Hematopoietic multipotent progenitor cell treated with erythropoietin and hydrocortisone succinate and interleukin-3 and kit ligand, for 4 days (in vitro differentiated cells): ENCODE measurements around the gene BAHD1.

Experiments
- DNase-seq: peaks from one replicate; pipeline ENCODE4 v3.0.0-alpha.2; 2015

Gene BAHD1

DNA sequence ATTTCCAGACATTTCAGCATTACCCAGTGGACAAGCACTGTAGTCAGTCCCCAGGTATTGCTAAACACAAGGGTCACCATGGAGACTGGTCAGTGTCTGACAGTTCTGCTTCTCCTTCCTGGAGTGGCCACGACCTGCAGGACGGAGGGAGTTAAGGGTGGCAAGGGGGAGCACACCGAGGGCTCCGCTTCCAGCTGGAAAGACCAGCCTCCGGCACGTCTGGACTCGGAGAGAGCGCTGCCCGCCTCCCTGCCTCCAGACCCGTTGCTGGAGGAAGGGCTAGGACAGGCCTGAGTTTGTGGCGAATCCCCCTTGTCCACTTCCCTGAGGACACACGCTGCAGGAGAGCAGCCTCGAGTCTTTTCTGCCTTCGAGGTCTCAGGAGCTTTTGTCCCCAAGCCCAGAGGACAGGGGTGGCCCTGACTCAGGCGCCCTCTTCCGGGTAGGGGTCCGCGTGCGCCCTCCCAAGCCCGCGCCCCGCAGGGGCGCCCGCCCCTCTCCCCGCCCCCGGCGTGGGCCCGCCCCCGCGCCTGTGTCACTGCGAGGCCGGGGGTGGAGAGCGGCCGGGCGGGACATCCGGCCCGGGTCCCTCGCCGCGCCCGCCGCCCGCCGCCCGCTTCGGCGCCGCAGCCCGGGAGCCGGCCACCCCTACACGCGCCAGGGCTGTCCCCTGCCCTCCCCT, 29.8 kb downstream of the BAHD1 start, which contains the start of gene CHST14:
CHST14 (plus strand) TSS at position 562 of the 682 bp plus-strand sequence. CDS start 230 bp downstream, outside the sequence.
- peak; percentile 82 for DNase-seq

DNA sequence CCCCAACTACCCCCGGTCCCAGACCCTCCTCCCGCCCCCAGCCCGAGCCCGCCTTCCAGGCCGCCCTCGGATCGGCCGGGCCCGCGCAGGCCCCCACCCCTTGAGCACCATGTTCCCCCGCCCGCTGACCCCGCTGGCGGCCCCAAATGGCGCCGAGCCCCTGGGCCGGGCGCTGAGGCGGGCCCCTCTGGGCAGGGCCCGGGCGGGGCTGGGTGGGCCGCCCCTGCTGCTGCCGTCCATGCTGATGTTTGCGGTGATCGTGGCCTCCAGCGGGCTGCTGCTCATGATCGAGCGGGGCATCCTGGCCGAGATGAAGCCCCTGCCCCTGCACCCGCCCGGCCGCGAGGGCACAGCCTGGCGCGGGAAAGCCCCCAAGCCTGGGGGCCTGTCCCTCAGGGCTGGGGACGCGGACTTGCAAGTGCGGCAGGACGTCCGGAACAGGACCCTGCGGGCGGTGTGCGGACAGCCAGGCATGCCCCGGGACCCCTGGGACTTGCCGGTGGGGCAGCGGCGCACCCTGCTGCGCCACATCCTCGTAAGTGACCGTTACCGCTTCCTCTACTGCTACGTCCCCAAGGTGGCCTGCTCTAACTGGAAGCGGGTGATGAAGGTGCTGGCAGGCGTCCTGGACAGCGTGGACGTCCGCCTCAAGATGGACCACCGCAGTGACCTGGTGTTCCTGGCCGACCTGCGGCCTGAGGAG, 30.5 kb downstream of the BAHD1 start:
- no peak for DNase-seq

DNA sequence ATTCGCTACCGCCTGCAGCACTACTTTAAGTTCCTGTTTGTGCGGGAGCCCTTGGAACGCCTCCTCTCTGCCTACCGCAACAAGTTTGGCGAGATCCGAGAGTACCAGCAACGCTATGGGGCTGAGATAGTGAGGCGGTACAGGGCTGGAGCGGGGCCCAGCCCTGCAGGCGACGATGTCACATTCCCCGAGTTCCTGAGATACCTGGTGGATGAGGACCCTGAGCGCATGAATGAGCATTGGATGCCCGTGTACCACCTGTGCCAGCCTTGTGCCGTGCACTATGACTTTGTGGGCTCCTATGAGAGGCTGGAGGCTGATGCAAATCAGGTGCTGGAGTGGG, 31.0 kb downstream of the BAHD1 start:
- peak; percentile 65 for DNase-seq

DNA sequence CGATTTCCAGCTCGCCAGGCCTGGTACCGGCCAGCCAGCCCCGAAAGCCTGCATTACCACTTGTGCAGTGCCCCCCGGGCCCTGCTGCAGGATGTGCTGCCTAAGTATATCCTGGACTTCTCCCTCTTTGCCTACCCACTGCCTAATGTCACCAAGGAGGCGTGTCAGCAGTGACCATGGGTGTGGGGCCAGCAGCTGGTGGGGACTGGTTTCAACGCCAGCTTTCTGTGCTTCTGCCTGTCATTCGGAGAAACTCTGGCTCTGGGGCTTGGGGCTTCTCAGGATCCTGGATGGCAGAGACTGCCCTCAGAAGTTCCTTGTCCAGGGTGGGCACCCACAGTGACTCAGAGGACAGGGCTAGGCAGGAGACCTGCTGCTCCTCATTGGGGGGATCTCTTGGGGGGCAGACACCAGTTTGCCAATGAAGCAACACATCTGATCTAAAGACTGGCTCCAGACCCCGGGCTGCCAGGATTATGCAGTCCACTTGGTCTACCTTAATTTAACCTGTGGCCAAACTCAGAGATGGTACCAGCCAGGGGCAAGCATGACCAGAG, 31.5 kb downstream of the BAHD1 start:
- peak; percentile 9 for DNase-seq

DNA sequence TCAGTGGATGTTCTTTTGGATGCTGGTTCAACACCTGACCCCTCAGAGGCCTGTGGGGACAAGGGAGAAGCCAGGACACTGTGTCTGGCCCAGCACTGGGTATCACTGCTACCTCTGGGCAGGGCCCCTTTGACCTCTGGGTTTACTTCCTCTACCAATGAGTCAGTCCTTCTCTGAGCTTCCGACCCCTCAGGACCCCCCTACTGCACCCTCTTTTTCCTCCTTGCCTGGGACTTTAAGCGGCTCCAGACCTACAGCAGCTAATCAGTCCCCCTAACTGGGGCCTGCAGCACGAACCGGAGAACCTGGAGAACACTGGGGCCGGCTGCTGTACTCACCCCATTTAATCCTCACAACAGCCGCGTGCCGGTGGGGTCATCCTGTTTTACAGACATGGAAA, 33.8 kb downstream of the BAHD1 start:
- DNase-seq: no peak

DNA sequence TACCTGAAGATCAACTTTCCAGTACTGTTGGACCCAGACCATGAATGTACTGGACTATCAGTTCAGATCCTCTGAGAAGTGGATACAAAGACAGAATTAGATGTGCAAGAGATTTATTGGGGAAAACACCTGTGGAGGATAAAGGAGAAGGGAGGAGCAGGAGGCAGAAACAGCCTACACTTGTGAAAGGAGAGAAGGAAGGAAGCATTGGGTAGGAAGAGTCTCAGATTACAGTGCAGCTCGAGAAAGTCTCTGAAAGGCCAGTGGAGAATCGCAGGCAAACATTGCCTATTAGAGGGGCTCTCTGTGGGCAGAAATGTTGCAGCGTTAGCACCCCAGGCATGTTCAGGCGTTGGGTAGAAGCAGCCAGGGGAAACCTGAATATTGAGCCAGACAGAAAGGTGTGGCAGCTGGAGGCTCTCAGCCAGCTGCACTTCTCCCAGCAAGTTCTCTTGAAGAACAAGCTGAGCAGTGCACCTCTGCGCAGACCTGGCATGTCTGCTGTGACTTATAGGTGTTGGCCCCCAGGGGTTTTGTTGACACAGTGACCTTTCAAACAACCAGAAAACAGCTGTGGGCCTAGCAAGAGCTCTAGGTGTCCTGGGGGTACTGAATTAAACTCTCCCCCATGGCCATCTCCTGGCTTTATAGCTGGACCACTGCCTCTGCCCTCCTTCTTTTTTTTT, 37.0 kb downstream of the BAHD1 start:
- DNase-seq: no peak

DNA sequence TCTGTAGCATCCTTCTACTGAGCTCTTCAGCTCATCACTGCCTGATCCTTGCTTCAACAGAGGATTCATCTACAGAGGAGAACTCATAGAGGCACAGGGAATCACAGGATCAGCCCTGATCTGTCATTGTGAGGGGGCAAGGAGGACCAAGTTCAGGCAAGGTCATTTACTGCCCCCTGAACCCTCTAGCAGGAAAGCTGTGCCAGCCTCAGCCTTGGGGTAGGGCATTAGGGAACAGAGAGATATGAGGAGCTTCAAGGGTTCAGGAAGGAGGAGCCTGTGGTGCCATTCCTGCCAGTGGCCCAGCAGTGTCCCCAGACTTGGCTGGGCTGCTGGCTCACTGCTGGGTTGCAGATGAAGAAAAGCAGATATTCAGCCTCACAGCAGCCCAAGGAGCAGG, 38.3 kb downstream of the BAHD1 start:
- DNase-seq: no peak

DNA sequence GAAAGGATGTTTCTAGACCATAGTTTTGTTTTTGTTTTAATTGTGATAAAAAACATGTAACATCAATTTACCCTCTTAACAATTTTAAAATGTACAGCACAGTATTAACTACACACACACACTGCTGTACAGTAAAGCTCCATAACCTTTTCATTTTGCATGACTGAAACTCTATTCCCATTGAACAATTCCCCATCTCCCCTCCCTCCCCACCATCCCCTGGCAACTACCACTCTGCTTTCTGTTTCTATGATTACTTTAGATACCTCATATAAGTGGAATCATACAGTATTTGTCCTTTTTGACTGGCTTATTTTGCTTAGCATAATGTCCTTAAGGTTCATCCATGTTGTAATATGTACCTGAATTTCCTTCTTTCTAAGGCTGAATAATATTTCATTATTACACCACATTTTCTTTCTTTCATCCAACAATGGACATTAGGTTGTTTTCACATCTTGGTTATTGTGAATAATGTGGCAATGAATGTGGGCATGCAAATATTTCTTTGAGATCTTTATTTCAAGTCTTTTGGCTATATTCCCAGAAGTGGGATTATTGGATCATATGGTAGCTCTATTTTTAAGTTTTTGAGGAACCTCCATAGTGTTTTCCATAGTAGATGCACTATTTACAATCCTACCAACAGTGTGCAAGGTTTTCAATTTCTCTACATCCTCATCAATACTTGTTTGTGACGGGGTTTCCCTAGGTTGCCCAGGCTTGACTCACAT, 40.8 kb downstream of the BAHD1 start:
- DNase-seq: no peak

DNA sequence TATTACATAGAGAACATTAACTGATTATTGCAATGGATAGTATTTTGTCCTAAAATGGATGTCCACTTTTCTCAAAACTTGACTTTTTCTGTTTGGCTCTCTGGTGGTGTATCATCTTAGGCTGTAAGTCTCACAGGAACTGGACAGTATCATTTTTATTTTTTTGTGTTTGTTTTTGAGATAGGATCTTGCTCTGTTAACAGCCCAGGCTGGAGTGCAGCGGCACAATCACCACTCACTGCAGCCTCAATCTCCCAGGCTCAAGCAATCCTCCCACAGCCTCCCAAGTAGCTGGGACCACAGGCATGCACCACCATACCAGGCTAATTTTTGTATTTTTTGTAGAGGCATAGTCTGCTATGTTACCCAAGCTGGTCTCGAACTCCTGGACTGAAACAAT, 43.2 kb downstream of the BAHD1 start:
- DNase-seq: no peak

DNA sequence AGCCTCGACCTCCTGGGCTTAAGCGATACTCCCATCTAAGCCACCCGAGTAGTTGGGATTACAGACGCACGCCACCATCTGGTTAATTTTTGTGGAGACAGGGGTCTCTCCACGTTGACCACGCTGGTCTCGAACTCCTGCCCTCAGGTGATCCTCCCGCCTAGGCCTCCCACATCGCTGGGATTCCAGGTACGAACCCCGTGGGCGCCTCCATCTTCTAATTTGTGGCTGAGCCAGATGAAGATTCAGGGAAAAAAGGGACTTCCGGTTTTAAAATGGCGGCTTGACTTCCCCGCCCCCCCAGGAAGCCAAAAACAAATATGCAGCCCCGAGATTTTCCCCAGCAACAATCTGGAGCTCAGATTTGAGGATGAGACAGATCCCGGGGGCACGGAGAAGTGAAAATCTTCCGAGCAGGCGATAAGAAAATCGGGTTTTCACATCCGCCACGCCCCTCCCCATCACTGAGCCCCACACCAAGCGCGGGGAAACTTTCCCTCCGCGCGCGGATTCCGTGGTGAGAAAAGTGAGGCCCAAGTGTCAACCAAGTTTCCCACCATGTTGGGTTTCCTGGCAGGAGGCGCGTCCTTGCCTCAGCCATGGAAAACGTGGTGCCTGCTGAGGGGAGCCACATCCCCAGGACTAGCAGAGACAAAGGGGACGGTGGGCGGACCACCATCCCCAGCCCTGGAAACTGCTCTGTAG, 45.5 kb downstream of the BAHD1 start:
- DNase-seq: no peak

DNA sequence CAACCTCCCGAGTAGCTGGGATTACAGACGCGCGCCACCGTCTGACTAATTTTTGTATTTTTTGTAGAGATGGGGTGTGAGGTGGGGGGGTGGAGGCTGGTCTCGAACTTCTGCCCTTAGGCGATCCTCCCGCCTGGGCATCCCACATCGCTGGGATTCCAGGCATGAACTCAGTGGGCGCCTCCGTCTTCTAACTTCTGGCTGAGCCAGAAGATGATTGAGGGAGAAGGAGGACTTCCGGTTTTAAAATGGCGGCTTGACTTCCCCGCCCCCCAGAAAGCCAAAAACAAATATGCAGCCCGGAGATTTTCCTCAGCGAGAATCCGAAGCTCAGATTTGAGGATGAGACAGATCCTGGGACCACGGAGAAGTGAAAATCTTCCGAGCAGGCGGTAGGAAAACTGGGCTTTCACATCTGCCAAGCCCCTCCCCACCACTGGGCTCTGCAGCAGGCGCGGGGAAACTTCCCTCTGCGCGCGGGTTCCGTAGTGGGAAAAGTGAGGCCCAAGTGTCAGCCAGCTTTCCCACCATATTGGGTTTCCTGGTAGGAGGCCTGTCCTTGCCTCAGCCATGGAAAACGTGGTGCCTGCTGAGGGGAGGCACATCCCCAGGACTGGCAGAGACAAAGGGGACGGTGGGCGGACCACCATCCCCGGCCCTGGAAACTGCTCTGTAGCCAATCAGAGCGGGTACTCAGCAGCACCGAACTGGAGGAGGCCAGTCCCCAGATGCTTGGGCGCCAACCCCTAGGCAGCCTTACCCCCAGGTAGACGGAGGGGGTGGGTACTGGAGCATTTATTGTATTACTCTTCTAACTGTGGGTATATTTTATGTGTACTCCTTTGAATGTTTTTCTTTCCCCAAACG, 47.3 kb downstream of the BAHD1 start:
- no peak for DNase-seq

DNA sequence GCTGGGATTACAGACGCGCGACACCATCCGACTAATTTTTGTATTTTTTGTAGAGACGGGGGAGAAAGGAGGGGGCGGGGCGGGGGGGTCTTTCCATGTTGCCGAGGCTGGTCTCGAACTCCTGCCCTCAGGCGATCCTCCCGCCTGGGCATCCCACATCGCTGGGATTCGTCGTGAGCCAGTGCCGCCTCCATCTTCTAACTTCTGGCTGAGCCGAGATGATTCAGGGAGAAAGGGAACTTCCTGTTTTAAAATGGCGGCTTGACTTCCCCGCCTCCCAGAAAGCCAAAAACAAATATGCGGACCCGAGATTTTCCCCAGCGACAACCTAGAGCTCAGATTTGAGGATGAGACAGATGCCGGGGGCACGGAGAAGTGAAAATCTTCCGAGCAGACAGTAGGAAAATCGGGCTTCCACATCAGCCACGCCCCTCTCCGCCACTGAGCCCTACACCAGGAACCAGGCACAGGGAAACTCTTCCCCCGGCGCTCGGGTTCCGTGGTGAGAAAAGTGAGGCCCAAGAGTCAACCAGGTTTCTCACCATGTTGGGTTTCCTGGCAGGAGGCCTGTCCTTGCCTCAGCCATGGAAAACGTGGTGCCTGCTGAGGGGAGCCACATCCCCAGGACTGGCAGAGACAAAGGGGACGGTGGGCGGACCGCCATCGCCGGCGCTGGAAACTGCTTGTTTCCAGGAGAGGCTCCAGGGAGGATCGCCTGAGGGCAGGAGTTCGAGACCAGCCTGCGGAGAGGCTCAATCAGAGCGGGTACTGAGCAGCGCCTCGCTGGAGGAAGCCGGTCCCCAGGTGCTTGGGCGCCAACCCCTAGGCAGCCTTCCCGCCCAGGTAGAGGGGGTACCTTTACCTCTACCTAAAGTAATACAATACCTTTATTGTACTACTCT, 48.8 kb downstream of the BAHD1 start:
- DNase-seq: no peak

DNA sequence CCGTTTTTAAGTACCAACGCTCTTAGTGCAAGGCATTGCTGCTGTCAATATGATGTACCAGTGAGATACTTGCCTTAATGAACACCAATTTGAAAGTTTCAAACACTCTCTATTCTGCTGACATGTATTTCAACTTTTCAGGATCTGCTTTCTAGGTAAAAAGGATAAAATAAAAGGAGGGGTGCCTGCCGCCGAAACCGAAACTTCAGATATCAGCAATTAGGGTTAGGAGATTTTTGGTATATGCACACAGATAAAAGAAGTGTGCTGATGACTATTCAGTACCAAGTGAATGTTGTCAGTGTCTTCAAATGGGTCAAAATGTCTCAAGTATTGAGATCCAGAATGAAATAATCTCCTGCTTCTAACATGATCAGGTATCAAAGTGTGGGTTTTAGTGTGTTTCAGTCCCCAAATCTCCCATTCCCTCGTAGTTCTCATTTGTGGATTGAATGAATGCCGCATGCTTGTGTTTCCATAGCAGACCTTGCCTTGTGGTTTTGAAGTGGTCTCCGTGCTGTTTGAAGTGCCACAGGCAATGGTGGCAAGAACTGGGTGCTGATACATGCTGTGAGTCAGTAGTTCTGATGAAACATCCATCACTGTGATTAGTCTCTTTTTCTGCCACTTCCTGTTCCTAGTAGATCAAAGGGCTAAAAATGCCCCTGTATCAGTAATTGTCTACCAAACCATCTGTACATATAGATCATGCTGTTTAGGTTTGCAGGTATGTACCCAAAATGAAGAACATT, 52.5 kb downstream of the BAHD1 start:
- peak; percentile 38 for DNase-seq

DNA sequence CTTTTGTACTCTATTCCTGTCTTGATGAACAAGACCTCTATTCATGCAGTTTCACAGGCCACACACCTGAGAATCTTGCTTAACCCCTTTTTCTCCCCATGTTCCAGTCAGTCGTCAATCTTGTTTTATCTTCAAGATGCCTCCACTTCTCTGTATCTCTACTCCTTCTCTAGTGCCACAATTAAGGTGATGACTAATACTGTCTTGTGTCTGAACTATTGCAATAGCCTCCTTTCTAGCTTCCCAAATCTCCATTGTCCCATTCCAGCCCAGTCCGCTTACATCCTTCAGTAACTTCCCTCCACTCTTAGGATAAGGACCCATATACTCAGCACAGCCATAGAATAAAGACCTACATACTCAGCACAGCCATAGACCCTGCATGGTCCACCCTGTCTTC, 54.8 kb downstream of the BAHD1 start:
- no peak for DNase-seq

DNA sequence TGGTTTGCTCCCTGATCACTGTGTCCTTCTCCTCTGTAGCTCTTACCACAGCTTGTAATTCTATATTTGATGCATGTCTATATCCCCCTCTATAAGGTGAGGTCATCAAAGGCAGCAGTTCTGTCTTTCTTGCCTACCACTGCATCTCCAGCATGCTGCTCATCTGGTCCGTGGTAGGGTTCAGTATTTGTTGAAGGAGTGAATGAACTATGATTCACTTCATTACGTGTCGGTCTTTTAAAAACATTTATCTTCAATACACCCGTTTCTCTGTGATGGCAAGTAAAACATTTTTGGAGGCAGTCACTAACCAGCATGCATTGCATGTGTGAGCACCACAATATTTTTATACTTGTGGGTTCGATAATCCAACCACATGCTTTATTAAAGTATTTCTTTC, 57.7 kb downstream of the BAHD1 start:
- no peak for DNase-seq

DNA sequence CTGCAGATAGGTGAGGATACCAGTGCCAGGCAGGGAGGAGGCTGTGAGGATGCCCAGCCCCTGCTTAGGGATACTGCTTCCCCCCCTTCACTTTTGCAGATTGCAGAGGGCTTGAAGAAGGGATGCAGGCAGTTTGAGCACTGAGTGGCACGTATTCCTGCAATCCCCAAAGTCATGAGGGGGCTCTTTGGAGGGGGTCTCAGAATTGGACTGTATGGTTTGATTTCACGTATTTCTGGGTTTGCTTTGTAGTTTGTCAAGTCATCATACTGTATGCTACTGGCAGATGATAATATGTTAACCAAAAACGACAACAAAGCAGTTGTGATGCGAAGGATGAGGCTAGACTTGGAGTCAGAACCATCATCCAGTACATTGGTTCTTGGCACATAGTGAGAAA, 58.1 kb downstream of the BAHD1 start:
- DNase-seq: no peak

DNA sequence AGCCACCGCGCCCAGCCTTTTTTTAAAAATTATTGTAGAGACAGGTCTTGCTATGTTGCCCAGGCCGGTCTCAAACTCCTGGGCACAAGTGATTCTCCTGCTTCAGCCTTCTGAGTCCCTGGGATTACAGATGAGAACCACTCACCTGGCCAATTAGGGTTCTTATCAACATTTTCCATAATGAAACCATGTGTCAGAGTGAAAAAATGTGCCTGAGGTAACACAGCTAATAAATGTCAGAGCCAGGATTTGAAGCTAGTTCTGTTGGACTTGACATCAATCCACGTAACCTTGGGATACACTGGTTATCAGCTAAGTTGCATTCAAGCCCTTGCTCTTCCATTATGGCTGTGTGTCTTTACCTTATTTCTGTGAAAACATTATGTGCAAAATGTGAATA, 59.2 kb downstream of the BAHD1 start:
- DNase-seq: no peak

DNA sequence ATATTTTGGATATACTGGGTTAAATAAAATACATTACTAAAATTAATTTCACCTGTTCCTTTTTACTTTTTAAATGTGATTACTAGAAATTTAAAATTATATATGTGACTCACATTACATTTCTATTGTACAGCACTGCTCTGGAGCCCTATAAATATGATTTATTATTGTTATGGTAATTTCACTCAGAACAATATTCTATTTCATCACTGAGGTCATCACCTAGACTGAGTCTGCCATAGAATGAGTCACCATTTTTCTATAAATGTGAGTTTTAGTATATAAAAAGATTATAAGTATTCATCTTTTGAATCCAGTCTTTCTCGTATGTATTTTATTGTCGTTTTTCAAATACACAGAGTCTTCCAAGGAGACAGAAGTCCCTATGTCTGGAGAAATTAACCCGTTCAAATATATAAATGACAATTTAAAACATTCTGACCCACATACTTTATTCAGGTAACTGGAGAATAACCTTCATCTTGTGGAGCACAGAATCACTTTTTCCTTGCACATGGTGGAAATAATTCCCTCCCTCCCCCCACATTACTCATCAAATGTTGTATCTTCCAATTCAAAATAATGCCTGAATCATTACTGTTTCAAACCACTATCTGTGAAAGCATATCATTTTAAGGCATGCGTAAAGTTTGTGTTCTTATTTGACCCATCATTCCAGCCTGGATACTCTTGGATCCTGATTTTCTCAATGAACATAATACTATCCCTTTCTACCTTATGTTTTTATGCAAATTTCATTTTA, 60.0 kb downstream of the BAHD1 start:
- DNase-seq: no peak

DNA sequence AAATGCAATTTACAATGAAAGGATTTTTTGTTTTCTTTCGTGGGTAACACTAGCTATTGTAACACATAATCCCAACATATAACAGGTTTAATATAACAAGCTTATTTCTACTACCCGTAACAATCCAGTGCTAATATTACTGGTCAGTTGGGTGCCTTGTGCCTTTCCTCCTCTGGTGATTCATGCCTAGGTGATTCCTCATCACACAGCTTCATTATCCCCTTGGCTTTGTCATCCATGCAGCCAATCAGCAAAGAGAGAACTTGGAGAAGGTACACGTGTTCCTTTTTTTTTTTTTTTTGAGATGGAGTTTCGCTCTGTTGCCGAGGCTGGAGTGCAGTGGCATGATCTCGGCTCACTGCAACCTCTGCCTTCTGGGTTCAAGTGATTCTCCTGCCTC, 60.7 kb downstream of the BAHD1 start:
- no peak for DNase-seq
